ENCODE results near the gene RELCH.

Gene RELCH

DNA sequence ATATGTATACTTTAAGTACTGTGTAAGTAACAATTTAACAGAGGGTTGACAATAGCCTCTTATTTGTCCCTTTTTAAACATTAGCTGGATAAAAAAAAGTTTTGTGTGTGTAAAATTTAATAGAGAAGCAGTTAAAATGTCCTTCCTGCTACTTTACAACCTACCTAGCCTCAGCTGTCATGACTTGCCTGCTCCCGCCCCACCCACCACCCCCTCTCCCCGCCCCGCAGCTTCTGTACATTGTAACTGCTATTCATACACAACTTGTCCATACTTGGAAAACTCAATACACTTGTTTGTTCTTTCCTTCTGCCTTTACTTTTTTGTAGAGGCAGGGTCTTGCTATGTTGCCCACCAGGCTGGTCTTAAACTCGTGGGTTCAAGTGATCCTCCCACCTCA, 19.5 kb downstream of the RELCH start:
- Mint-ChIP-seq H3K27ac (no peak overlapping the region), H3K4me3 (no peak overlapping the region), H3K4me1 (ENCODE audit: low read depth) (peaks cover 41% of the 10 kb centered on the region), H3K27me3 (no peaks in the 10 kb centered on the region), H3K36me3 (ENCODE audit: low read depth) (peaks cover 34% of the 10 kb centered on the region), H3K9me3 (no peaks in the 10 kb centered on the region)

DNA sequence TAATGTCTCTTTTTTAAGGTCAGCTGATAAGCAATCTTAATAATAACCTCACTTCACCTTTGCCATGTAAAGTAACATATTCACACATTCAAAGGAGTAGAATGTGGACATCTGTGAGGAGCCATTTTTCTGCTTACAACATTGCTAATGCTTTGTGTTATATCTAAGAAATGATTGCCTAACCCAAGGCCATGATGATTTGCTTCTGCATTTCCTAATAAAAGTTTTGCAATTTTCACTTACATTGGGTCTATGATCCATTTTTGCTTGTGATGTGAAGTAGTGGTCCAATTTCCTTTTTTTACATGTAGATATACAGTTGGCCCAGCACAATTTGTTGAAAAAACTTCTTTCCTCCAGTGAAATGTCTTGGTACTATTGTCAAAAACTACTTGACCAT, 22.0 kb downstream of the RELCH start:
- no peaks in the 10 kb centered on the region for H3K27me3 Mint-ChIP-seq
- H3K27ac Mint-ChIP-seq, result no peak overlapping the region
- no peaks in the 10 kb centered on the region for H3K9me3 Mint-ChIP-seq
- H3K4me1 Mint-ChIP-seq (ENCODE audit: low read depth), result peaks cover 37% of the 10 kb centered on the region
- H3K4me3 Mint-ChIP-seq, result no peak overlapping the region
- peaks cover 46% of the 10 kb centered on the region for H3K36me3 Mint-ChIP-seq (ENCODE audit: low read depth)

DNA sequence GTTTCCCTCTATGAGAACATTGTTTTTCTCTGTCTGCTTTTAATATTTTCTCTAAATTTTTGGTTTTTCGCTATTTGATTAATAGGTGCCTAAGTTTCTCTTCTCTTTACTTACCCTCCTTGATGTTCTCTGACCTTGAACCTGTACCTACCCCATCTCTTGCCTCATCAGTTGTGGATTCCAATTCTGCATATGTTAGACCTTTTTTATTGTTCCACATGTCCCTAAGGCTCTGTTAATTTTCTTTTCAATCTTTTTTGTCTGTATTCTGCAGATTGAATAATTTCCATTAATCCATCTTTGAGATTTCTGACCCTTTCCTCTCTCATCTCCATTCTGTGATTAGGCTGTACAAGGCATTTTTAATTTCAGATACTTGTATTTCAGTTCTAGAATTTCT, 23.1 kb downstream of the RELCH start:
- Mint-ChIP-seq H3K27me3 (no peaks in the 10 kb centered on the region), H3K4me3 (no peak overlapping the region), H3K4me1 (ENCODE audit: low read depth) (peaks cover 28% of the 10 kb centered on the region), H3K9me3 (no peaks in the 10 kb centered on the region), H3K36me3 (ENCODE audit: low read depth) (peaks cover 41% of the 10 kb centered on the region), H3K27ac (no peak overlapping the region)

DNA sequence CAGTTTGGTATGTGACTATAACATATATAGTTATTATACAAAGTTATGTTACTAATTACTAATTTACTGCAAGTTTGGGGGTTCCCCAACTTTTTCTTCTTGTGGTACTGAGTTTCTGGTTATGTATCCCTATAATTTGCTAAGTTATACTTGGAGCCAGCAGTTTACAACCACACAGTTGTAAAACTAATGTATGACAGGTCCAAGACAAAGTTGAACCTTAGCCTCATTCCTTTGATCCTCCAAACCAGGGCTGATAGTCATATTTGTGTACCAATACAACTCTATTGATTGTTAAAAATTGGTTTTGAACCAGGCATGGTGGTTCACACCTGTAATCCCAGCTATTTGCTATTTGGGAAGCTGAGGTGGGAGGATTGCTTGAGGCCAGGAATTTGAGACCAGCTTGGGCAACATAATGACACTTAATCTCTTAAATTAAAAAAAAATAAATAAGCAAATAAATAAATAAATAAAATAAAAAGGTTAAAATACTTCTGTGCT, 24.3 kb downstream of the RELCH start:
- Mint-ChIP-seq H3K4me3 (no peak overlapping the region), H3K27me3 (no peaks in the 10 kb centered on the region), H3K9me3 (no peaks in the 10 kb centered on the region), H3K27ac (no peak overlapping the region), H3K4me1 (ENCODE audit: low read depth) (peaks cover 23% of the 10 kb centered on the region), H3K36me3 (ENCODE audit: low read depth) (peaks cover 45% of the 10 kb centered on the region)

DNA sequence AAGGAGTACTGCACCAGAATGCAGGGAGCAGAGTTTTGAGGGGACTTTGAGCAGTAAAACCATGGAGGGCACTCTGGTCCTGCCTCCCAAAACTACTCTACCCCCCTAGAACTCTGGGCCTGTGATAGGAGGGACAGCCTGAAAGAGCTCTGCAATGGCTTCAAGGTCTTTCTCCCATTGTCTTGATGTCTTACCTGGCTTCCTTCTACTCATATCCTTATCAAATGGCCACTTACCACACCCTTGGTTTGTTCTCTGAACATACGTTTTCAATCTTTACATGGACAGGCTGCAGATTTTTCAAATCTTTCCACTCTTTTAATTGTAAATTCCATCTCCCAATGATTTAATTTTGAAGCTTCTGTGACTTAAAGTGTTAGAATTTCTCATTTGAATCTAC, 27.7 kb downstream of the RELCH start:
- Mint-ChIP-seq H3K4me3 (no peak overlapping the region), H3K27me3 (no peaks in the 10 kb centered on the region), H3K9me3 (no peaks in the 10 kb centered on the region), H3K27ac (no peak overlapping the region), H3K4me1 (ENCODE audit: low read depth) (peaks cover 18% of the 10 kb centered on the region), H3K36me3 (ENCODE audit: low read depth) (peaks cover 46% of the 10 kb centered on the region)

DNA sequence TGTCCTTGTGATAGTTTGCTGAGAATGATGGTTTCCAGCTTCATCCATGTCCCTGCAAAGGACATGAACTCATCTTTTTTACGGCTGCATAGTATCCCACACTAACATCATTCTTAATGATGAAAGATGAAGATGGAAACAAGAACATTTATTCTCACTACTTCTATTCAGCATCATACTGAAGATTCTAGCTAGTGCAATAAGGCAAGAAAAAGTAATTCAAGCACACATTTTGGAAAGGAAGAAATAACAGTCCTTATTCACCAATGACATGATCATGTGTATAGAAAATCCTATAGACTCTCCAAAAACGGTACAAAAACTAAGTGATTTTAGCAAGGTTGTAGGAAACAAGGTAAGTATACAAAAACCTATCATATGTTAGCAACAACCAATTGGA, 37.2 kb downstream of the RELCH start:
- Mint-ChIP-seq H3K27me3 (no peaks in the 10 kb centered on the region), H3K9me3 (peaks cover 4% of the 10 kb centered on the region), H3K4me3 (no peak overlapping the region), H3K27ac (no peak overlapping the region), H3K36me3 (ENCODE audit: low read depth) (peaks cover 71% of the 10 kb centered on the region), H3K4me1 (ENCODE audit: low read depth) (peaks cover 5% of the 10 kb centered on the region)

DNA sequence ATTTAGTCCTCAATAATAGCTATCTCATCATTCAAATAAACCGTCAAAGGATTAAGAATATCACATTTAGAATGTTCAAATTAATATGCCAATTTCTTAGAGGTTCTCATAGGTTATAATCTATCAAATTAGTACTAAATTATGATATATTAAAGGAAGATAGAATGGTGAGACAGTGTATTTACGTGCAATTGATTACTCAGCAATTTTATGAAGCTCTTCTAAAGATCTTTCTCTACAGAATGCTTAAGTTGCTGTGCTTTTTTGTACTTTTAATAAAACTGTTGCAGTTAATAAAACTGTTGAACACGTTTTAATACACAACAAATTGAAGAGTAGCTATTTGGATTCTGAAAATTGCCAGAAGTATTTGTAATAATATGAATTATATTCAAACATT, 39.0 kb downstream of the RELCH start:
- H3K9me3 Mint-ChIP-seq, result peaks cover 4% of the 10 kb centered on the region
- H3K4me3 Mint-ChIP-seq, result no peak overlapping the region
- no peaks in the 10 kb centered on the region for H3K4me1 Mint-ChIP-seq (ENCODE audit: low read depth)
- H3K27me3 Mint-ChIP-seq, result no peaks in the 10 kb centered on the region
- no peak overlapping the region for H3K27ac Mint-ChIP-seq
- peaks cover 77% of the 10 kb centered on the region for H3K36me3 Mint-ChIP-seq (ENCODE audit: low read depth)

DNA sequence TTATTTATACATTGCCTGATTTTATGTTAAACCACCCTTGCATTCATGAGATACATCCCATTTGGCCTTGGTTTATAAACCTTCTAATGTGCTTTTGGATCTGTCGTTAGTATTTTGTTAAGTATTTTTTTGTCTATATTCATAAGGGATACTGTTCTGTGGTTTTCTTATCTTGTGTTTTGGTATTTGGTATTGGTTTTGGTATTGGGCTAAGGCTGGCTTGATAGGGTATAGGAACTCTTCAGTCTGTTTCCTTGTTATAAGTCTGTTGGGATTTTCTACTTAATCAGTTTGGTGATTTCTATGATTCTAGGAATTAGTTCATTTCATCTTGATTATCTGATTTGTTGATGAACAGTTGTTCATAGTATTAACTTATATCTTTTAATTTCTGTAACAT, 49.2 kb downstream of the RELCH start:
- Mint-ChIP-seq H3K9me3 (no peaks in the 10 kb centered on the region), H3K4me3 (no peak overlapping the region), H3K27ac (no peak overlapping the region), H3K36me3 (ENCODE audit: low read depth) (peaks cover 60% of the 10 kb centered on the region), H3K27me3 (no peaks in the 10 kb centered on the region), H3K4me1 (ENCODE audit: low read depth) (no peaks in the 10 kb centered on the region)

DNA sequence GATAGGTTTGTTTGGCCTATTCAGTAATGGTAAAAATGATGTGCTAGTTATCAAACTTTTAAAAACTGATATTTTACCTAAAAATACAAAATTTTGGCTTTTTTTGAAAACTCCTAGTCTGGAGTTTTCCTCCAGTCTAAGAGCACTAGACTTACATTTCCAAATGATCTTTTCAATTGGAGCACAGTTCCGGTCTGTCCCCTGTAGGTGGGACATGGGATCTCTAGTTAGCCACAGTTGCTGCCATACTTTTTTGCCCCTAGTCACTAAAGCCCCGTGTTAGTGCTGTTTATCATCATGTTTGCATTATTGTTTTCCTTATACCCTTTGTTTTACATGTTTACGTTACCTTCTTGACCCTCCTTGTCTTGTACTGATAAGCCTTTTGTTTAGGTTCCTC, 52.4 kb downstream of the RELCH start:
- no peak overlapping the region for H3K27ac Mint-ChIP-seq
- H3K9me3 Mint-ChIP-seq, result no peaks in the 10 kb centered on the region
- no peak overlapping the region for H3K4me3 Mint-ChIP-seq
- no peaks in the 10 kb centered on the region for H3K4me1 Mint-ChIP-seq (ENCODE audit: low read depth)
- H3K27me3 Mint-ChIP-seq, result no peaks in the 10 kb centered on the region
- peaks cover 50% of the 10 kb centered on the region for H3K36me3 Mint-ChIP-seq (ENCODE audit: low read depth)

DNA sequence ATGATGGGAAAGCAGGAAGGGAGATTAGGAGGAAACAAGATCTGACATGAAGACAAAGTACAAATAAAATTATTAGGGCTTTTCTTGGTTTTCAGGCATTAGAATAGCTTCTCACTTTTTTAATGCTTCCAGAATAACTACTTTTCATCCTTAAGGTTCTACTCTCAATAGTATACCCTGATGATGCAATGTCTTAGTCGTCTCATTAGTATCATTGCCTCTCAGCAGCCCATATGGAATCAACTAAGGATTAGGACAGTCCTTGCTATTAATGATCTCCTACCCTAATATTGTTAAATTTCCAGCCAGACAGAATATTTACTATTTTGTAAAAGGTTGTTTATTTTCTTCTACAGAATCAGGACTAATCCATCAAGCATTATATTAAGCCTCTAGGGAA, 55.9 kb downstream of the RELCH start:
- H3K4me1 Mint-ChIP-seq (ENCODE audit: low read depth), result no peaks in the 10 kb centered on the region
- H3K27ac Mint-ChIP-seq, result no peak overlapping the region
- H3K4me3 Mint-ChIP-seq, result no peak overlapping the region
- H3K36me3 Mint-ChIP-seq (ENCODE audit: low read depth), result peaks cover 33% of the 10 kb centered on the region
- no peaks in the 10 kb centered on the region for H3K9me3 Mint-ChIP-seq
- no peaks in the 10 kb centered on the region for H3K27me3 Mint-ChIP-seq

DNA sequence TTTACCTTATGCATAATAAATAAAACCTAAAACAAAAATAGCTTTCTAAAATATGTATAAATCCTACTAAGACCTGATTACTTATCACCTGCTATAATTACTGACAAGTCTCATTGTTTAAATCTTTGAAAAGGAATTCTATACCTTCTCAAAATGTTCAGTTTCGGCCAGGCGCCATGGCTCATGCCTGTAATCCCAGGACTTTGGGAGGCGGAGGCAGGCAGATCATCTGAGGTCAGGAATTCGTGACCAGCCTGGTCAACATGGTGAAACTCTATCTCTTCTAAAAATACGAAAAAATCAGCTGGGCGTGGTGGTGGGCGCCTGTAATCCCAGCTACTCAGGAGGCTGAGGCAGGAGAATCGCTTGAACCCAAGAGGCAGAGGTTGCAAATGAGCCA, 58.1 kb downstream of the RELCH start:
- no peak overlapping the region for H3K4me3 Mint-ChIP-seq
- peaks cover 23% of the 10 kb centered on the region for H3K36me3 Mint-ChIP-seq (ENCODE audit: low read depth)
- H3K27me3 Mint-ChIP-seq, result no peaks in the 10 kb centered on the region
- H3K4me1 Mint-ChIP-seq (ENCODE audit: low read depth), result no peaks in the 10 kb centered on the region
- H3K27ac Mint-ChIP-seq, result no peak overlapping the region
- H3K9me3 Mint-ChIP-seq, result no peaks in the 10 kb centered on the region

DNA sequence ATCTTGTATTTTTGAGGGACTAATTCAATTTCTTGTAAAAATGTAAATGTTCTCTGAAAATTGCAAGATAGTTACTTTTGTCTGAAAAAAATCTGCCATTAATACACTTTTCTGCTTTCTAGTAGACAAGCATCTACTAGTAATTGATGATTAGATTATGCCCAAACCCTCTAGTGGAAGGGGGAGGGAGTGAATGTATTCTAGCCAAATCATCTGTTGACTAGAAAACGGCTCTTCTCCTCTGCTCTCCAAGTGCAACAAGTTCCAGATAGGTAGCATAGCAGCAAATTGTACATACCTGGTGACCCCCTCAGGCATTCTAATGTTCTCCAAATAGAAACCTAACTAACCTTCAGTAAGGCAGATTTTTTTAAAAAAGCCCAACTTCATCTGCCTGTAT, 58.6 kb downstream of the RELCH start:
- H3K27ac Mint-ChIP-seq, result no peak overlapping the region

DNA sequence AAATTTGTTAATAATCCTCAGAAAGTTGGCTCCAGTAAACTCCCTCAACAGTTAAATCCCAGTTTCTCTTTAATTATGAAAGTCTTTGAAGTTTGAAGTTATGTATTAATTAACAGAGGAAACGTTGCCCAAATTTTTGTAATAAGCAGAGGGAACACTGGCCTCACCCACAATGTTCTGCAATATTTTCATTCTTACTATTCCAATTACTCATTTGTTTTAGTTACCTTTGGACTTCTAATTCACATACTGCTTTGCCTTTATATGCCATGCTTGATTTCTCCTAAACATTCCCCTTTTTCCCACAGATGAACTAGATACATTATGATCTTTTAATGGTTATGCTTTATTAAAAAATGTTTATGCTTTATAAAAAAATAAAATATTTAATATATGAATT, 61.3 kb downstream of the RELCH start:
- no peak overlapping the region for H3K27ac Mint-ChIP-seq
- no peaks in the 10 kb centered on the region for H3K9me3 Mint-ChIP-seq
- no peak overlapping the region for H3K4me3 Mint-ChIP-seq
- no peaks in the 10 kb centered on the region for H3K4me1 Mint-ChIP-seq (ENCODE audit: low read depth)
- H3K27me3 Mint-ChIP-seq, result no peaks in the 10 kb centered on the region
- H3K36me3 Mint-ChIP-seq (ENCODE audit: low read depth), result peaks cover 13% of the 10 kb centered on the region

More for the DNA sequence above, 58.6 kb downstream of the RELCH start:
- Mint-ChIP-seq H3K9me3 (no peaks in the 10 kb centered on the region), H3K4me3 (no peak overlapping the region), H3K36me3 (ENCODE audit: low read depth) (peaks cover 21% of the 10 kb centered on the region), H3K4me1 (ENCODE audit: low read depth) (no peaks in the 10 kb centered on the region), H3K27me3 (no peaks in the 10 kb centered on the region)

DNA sequence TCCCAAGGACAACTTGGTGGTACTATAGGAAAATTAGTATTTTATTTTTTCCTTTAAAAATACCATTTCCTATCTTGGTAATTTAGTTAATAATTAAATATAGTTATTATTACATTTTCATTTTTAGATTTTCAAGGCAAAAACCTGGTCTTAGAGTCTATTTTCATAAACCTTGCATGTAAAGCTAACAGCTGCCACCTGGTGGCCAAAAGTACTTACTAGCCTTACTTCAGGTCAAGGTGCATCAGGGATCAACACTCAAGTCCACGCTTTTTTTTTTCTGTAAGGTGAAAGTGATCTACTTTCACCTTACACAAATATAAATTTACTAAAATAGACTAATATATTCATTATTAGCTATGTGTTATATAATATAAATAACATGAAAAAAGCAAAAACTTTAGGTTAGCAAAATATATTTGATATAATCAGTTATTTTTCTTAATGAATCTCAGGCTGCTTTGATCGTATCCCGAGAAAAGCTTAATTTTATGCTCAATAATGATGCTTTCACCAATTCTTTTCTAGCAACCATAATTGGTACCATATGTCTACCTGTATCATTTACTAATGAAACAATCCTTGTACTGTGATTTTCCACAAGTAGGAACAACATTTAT, 62.5 kb downstream of the RELCH start:
- Mint-ChIP-seq H3K4me3 (no peak overlapping the region), H3K36me3 (ENCODE audit: low read depth) (peaks cover 9% of the 10 kb centered on the region), H3K4me1 (ENCODE audit: low read depth) (no peaks in the 10 kb centered on the region), H3K27ac (no peak overlapping the region), H3K27me3 (no peaks in the 10 kb centered on the region), H3K9me3 (no peaks in the 10 kb centered on the region)

DNA sequence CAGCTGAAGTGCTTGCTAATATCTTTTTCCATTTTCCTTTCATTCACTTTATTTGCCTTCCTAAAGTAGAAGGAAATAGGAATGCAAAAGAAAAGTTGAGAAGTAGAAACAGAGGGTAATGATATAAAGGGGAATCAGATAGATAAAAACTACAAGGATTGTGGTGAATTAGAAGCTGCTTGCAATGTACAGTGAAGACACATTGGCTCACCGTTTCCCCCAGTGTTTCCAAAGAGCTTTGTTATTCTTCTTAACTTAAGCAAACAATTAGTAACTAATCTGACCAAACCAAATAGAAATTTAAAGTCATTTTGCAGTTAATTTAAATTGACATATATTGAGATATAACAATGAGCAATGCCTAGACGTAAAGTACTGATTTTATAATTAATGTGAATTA, 63.4 kb downstream of the RELCH start:
- no peaks in the 10 kb centered on the region for H3K27me3 Mint-ChIP-seq
- peaks cover 4% of the 10 kb centered on the region for H3K36me3 Mint-ChIP-seq (ENCODE audit: low read depth)
- H3K9me3 Mint-ChIP-seq, result no peaks in the 10 kb centered on the region
- no peaks in the 10 kb centered on the region for H3K4me1 Mint-ChIP-seq (ENCODE audit: low read depth)
- H3K4me3 Mint-ChIP-seq, result no peak overlapping the region
- H3K27ac Mint-ChIP-seq, result no peak overlapping the region

DNA sequence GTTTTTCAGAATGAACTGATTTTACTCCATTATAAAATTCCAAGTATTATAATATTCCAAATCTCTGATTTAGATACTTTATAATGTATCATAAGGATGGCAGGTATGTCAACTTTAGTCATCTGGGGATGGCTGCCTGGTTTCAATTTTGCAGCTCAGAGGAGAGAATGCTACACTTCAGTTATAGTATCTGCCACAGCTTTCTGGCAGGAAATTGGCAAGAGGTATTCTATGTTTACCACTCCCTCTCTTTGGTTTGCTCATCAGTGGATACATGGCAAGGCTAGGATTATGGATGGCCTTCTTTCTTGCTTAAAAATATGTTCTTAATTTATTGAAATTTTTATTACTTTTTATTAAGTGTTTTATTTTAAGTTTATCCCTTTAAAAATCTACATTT, 71.0 kb downstream of the RELCH start:
- no peaks in the 10 kb centered on the region for H3K4me1 Mint-ChIP-seq (ENCODE audit: low read depth)
- no peak overlapping the region for H3K4me3 Mint-ChIP-seq
- no peaks in the 10 kb centered on the region for H3K27me3 Mint-ChIP-seq
- H3K9me3 Mint-ChIP-seq, result no peaks in the 10 kb centered on the region
- H3K36me3 Mint-ChIP-seq (ENCODE audit: low read depth), result peaks cover 56% of the 10 kb centered on the region
- no peak overlapping the region for H3K27ac Mint-ChIP-seq
